SKM-1 treated with dmso at 0.1 percent for 144 hours (cell line): ENCODE results near the gene FBLN1.
A peak's percentile ranks its signal among the peaks of the same experiment; 100 is the strongest.
"Not testable (repeated sequence)": the region's sequence is repeated elsewhere in the genome, so short reads cannot be mapped to it uniquely, and the experiment has no call there.

Experiments used
- DNase-seq: peaks from one replicate; lab custom pipeline; 2025; ENCODE audit not compliant: unreplicated experiment; lab: John Stamatoyannopoulos, UW

Gene FBLN1

DNA sequence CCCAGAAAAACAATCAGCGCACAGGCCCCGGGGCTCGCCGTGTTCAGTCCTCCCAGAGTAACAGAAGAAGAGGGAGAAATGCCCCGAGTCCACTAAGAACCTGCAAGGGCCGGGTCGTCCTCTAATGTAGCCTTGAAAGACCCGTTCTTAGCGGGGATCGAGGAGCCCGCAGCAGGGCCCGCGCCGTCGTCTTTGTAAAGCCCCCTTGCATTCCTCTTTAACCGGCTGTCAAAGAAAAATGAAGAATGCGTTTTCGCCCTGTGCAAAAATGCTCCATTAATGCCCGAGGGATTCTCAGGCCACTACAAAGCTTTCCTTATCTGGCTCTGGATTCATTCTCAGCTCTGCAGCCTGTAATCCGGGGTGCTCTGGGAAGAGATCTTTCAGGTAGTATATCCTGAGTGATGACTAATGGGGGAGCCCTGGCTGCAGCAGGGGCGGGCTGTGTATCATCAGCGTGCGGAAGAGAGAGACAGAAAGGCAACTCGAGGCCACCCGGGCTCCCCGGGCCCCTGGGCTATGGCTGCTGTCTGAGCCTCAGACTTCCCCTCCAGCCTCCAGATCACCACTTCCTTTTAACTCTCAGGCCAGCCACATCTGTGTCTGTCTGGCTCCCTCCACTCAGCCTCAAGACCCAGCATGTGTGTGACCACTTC lies 78.2 kb downstream of the FBLN1 start:
- peak; percentile 69 for DNase-seq

DNA sequence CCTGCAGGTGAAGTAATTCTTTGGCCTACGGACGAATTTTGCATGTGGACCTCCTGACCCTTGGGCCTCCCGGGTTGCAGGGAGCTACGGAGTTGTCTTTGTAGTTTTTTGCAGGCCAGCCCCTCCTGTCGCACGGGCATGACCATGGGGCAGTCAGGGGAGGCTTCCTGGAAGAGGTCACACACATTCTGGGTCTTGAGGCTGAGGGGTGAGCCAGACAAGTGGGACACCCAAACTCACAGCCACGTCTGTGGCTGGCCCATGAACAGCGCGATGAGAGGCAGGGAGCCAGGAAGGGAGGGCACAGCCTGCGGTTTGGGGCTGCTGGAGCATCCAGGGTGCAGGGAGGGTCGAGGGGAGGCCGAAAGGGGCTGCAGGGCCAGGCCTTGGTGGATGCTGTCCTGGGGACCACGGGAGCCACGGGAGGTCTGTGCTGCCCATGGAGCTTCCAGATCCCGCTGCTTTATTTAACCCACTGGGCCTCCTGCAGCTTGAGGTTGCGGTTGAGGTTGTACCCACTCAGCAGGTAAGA lies 78.9 kb downstream of the FBLN1 start:
- DNase-seq = no peak

DNA sequence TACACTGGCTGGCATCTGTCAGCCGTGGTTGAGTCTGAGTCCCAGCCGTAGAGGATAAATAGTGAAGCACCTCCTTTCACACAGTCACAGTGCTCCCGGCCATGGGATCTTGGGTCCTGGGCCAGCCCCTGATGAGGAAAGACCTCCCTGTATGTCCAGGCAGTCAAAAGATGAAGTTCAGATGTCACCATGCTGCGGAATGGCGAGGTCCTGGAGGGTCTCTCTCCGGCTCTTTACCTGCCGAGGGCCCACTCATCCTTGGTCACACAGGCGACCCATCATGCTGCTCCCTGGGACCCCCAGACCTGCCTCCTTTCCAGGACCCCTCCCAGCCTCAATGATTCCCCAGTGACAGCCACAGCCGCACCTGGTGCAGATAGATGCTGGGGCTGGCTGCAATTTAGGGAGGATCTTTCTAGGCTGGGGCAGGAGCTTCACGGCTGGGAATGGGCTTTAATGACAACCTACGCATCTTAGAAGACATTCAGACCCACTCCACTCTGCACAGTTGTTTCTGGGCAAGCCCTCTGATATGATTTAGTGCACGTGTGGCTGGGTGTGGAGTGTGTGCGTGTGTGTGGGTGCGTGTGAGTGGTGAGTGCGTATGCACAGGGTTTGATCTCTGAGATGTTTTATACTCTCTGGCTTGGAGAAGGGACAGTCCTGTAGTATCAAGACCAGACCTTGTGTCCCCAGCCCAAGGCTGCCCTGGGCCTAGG lies 79.7 kb downstream of the FBLN1 start:
- DNase-seq = no peak

DNA sequence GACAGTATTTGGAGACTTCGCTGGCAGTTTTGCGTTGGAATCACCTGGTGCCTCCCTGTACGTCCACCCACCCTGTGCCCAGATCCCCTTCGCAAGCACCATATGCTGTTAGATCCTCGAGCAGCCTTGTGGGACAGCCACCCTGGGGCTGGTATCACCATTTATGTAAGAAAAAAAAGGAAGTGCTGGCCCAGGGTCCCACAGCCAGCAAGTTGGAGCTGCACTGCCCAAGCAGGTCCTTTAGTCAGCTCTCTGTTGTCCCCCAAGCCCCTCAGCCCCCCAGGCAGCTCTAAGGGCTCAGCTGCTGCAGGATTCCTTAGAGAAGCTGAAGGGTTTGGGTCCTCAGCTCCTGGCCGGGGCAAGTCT lies 80.3 kb downstream of the FBLN1 start:
- no peak for DNase-seq

DNA sequence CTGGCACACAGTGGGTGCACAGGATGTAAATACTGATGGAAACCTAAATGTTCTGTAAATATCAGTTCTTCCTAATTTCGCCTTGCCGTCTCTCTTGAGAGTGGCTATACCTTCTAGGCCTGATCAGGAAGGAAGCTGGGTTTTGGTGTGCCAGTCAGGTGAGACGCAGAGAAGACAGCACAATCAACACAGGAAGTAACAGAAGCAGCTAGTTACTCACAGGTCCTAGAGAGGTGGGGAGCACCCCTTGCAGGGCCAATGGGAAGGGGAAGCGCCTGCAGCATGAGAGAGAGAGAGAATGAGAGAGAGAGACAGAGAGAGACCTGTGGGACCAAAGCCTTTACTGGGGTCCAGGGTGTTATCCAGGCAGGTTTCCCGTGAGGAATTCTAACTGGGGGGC lies 80.8 kb downstream of the FBLN1 start:
- peak; percentile 34 for DNase-seq

DNA sequence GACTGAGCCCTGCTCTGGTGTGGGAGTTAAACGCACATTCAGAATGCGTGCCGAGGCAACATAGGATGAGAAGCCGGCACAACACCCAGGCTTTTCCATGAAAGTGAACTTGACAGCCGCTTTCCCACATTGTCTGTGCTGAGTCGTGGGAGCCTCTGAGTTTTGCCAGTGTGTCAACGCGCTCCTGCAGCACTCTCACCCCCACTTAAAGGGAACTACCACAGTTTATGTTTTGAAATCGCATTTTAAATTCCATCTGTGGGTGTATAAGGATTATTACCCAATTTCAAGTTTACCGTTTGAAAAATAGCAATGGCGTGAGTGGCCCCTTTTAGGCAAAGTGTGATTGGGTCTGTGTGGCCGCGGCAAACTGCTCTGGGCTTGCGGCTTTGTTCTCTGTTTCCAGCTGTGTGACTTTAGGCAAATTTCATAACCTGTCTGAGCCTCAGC lies 81.5 kb downstream of the FBLN1 start:
- peak; percentile 69 for DNase-seq

DNA sequence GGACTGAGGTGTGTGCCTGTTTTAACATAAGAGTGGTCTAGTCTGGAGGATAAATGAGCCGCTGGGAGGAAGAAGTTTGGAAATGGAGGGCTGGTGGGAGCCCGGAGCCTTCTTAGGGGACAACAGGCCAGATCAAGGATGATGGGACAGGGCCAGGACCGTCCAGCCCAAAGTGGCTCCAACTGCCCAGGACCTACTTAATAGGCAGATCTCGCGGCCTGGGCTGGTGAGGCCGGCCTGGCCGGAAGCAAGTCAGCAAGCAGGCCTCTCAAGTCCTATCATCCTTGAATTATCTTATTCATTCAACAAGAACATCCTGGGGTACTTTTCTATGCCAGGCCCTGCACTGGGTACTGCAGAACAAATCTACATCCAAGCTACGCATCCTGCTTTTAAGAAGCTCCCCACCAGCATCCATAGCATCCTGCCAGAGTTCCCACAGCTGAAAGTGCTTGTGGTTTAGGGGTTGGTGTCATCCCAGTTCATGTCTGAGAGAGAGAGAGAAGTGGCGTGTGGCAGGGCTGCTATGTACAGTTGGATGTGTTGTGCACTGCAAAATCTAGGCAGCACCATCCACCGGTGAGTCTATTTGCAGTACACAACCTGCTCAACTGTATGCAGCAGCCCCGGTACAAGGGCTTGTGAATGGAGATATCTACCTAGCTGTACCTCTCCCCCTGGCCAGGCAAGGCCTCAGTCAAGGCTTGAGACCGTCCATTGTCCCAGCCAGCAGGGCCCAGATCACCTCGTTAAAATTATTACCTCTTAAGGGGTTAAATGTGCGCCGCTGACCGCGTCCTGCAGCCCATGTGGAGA lies 82.1 kb downstream of the FBLN1 start:
- no peak for DNase-seq

DNA sequence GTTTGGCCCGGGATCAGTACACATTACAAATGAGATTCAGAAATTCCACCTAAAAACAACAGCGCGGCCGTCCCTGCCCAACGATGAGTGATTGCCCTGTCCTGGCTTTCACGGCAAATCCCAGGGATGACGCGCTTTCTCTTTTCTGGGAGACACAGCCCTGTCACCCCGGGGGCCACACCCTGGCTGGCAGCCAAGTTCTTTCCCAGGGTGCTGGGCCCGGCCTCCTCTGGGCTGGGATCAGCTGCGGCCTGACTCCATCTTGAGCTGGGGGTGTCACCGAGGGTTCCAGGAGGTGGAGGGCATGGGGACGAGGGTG lies 82.7 kb downstream of the FBLN1 start:
- no peak for DNase-seq

DNA sequence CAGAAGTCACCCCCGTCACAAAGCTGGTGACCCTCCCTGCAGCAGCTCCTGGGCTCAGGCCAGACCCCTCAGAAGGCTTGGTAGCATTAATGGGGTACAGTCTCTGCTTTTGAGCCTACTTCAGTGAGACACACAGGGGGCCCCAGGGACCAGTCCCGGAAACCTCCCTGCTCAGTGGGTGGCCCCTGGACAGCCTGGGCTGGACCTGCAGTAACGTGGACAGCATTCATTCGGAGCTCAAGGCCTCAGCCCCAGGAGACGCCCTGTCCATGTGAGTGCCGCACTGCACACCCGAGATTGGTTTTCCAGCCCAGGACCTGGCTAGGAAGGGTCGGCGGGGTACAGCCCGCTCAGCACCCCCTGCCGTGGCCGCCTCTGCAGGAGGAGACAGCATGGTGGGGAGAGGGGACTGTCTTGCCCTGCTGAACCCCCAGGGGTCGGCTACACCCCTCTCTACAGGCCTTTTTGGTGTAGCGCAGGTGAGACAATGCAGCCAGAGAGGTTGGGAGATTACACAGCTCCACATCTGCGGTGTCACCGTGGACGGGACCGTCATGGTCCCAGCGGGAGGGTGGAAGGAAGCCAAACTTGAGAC lies 83.4 kb downstream of the FBLN1 start:
- no peak for DNase-seq

DNA sequence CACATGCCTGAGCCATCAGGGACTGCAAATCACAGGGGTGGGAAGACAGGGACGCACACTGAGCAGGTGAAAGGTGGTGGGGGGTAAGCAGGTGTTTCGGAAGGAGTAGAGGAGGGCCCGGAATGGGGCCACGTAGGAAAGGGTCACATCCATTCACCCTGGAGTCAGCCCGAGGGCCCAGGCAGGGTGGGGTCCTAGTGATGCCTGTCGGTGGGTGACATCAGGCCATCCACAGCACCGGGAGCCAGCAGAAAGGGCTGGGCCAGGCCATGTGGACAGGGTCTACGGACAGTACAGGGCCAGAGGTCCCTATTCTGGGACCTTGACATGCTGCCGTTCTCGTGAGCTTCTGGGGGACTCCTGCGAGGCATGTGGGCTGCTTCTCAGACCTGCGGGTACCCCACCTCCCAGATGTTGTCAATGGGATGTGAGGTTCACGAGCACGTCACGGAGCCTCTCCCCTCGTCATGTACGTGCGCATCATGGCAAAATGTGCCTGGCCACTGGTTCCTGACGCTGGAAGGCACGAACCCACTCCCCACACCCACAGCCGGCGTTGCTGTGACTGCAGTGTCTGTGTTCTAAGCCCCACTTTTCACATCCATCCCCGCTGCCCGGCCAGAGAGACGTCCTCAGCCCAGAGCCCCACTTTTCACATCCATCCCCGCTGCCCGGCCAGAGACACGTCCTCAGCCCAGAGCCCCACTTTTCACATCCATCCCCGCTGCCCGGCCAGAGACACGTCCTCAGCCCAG lies 84.1 kb downstream of the FBLN1 start:
- DNase-seq = no peak

DNA sequence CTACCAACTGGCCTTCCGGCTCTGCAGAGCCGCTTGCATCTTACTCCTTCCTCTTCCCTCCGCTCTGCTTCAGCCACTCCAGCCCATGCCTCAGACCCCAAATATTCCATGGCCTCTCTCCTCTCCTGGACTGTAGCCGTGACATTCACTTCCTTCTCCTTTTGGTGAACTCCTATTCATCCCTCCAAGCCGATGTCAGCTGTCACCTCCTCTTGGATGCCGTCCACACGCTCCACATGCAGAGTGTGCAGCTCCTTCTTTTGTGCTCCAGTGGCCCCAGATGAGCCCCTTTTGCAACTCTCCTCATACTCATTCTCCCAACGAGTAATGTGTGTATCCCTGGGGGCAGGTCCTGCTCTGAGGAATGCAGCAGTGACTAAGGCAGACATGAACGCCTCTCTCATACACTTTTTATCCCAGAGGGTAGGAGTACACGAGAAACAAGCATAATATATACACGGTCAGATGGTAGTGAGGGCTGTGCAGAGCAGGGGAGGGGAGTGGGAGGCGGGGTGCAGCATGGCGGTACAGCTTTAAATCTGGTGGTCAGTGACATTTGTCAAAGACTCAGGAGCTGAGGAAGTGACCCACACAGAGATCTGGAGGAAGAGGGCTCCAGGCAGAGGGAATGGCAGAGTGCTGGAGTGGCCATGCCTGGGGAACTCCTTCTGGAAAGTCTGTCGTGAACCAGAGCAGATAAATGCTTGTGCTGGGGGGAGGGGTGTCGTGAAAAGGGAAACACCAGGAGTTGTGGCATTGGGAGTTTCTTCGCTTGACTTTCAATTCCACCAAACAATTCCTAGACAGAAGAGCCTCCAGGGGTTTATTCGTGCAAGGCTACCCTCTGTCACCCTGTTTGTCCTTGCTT lies 85.2 kb downstream of the FBLN1 start:
- no peak for DNase-seq

DNA sequence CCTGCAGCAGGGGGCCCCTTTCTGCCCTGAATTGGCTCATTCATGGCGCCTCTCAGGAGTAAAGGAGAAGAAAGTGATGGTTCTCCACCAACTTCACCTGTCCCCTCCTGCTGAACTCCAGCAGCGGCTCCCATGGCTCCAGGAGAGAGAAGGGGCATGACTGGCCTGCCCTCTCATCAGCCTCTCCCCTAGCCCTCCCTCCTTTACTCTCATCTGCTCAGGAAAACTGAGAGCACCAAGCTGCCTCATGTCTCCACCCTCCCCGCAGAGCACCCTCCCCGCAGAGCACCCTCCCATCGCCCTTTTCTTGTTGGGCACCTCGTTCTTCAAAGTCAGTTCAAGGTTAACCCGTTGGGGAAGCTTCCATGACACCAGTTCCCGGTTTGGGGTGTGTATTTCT lies 86.9 kb downstream of the FBLN1 start:
- no peak for DNase-seq

DNA sequence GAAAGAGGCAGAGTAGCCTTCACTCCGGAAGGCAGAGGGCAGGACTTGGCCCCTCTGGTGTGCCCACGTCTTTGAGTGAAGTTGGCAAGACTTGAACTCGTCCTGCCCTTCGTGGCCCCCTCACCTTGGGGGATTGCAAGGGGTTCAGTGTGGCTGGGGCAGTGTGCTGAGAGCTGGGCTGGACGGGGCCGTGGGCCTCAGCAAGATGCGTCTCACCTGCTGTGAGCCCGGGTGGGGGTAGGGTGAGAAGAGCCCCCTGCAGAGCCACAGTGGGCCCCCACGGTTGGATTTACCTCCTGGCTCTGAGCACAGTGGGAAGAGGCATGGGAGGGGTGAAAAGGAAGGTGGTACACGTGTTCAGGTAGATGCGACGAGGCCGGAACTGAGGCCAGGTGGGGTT lies 87.6 kb downstream of the FBLN1 start:
- no peak for DNase-seq

DNA sequence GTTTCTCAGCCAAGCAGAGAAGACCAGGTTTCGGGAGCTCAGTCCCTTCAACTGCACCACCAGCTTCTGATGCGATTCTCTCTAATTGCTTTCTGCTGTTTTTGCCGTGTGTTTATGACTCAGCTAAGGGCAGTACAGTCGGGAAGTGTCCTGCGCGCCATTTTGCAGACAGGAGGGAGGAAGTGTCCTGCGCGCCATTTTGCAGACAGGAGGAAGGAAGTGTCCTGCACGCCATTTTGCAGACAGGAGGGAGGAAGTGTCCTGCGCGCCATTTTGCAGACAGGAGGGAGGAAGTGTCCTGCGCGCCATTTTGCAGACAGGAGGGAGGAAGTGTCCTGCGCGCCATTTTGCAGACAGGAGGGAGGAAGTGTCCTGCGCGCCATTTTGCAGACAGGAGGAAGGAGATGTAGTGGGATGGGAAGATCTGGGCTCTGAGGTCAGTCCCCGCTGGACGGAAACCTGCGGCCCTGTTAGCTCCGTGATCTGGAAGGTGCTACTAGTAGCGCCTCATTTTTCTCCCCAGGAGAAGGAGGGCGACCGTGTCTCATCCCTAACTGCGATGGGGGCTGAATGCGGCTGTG lies 89.0 kb downstream of the FBLN1 start:
- DNase-seq = not testable (repeated sequence)

DNA sequence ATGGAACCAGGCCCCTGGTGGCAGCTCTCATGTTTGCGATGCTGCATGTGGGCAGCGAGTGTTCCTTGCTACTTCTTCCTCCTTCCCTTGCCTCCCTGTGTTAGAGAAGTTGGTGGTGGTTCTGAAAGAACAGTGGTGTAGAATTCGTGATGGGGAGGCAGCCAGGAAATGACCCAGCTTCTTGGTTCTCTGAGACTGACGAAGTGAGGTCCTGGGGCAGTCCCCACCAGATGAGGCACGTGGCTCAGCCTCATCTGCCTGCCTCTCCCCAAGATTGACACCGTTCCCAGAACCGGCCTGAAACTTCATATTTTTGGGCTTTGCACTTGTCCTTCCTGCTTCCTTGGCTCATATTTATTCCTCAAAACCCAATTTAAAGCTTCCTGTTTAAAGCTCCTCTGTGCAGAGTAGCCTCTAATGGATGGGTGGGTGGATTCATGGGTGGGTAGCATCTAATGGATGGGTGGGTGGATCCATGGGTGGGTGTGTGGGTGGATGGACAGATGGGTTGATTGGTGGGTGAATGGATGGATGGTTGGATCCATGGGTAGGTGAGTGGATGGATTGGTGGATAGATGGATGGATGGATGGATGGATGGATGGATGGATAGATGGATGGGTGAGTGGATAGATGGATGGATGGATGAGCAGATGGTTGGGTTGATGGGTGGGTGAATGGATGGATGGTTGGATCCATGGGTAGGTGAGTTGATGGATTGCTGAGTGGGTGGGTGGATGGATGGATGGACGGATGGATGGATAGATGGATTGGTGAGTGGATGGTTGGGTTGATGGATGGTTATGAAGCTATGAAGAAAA lies 91.6 kb downstream of the FBLN1 start:
- no peak for DNase-seq

DNA sequence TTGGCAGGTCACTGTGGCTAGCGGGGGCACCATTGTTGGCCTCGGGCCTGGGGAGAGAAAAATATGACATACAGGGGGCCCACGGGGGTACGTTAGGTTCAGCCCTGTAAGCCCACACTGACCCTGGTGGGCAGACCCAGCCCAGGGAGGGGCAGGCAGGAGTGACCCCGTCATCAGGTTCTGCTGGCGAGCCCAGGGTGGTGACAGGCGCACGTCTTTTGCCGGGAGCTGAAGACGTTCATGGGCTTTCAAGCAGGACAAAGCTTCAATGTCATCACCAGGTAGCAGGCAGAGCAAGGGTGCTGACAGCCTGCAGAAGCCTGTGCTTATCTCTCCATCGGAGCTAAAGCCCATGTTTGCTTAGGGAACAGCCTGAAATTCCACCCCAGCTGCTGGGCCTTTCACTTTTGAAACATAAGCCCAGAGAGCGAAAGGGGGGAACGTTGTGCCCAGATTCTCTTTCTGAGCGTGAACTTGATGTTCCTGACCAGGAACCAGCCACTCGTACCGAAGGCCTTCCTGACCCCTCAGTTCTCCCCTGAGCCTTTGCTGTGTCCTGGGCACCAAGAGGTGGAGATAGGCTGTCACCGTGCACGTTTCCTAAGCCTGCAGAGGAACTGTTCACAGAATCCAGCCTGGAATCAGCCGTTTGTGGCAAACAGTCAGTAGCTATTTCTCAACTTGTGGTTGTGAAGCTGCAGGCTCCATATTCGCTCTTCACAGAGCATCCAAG lies 94.9 kb downstream of the FBLN1 start:
- DNase-seq = no peak

DNA sequence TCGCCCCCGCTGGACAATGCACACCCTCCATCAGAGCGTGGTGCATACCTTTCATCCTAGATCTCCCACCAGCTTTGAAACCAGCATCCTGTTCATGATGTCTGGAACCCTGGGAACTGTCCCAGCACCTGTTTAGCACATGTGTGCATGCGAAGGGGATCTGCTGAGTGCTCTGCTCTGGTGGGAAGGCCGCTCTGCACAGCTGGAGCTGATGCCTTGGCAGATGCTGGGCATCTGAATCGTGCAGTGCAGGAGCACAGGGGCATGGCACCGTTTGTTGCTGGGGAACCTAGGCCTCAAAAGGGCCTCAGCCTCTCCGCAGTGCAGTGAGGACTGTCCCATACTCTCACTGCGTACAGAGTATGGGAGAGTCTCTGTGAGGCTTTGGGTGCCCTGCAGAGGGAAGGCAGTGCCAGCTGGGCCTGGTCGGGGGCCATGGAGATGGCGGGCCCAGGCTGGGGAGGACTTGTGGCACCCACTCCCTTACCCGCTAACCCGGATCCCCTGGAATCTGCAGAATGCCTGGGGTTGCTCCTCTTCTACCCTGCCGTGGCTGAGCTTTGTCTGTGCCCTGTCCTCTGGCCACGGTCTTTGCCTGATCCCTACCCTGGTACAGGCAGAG lies 96.0 kb downstream of the FBLN1 start:
- DNase-seq = no peak
